Kidney capillary endothelial cell (primary cell): ENCODE results near the gene SKAP1.

Source experiments
- DNase-seq: peaks from one replicate; pipeline ENCODE4 v3.0.0-alpha.2; 2018; ENCODE audit warnings: low spot score

Gene SKAP1

GRCh38 chr17:48144231-48144630, 285.8 kb downstream of the SKAP1 start:
- DNase-seq = no peak

- no peak for DNase-seq
Observed at GRCh38 chr17:48143629-48144028, 286.4 kb downstream of the SKAP1 start.

DNA sequence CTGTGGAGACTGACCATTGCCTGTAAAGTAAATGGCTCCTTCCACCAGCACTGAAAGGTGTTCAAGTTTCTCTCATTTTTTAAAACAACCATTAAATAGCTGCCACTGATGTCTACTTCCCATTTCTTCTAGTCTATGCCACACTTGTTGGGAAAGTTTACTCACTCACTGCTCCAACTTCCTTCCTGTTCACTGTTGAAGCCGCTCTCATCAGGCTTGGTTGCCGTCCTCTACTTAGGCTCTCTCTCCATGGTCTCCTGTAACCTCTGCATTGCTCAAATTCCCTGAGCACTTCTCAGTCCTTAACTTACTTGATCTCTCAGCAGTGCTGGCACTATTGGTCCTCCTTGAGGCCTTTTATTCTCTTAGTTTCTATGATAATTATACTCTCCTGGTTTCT, 290.1 kb downstream of the SKAP1 start:
- DNase-seq = peak; percentile 22

DNA sequence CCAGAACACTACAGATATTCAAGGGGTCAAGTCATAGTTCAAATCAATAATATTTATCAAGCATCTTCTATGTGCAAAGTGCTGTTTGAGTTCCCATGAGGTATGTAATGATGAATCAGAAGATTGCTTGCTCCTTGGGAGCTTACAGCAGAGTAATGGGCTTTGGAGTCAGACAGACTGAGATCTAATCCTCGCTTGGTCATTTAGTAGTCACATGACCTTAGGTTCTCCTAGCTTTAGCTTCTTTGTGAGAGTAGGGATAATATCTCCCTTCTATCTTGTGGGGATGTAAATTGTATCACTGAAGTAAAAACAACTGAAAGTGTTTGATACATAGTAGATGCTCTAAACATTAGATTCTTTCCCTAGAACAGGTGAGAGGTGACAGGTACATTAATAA, 292.4 kb downstream of the SKAP1 start:
- no peak for DNase-seq

DNA sequence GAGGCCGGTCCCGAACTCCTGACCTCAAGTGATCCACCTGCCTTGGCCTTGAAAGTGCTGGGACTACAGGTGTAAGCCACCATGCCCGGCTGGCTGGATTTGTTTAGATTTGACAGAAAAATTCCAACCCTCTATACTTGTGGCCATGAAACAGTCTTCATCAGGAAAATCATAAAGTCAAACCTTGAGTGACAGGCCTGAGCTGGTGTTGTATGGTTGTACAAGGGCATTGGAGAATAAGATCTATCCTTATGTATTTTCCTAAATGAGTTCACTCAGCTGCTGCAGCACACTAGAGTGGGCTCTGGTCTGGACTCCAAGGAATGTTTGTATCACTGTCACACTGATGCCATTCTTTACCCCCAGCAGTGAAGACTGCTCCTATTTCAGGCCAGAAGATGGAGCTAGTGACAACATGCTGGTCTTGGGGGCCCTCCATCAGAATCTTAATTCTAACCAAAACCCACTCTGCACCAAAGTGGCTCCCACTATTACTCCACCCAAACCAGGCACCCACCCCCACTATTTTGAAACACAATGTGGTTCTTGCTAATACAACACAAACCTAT, 295.0 kb downstream of the SKAP1 start:
- no peak for DNase-seq

DNA sequence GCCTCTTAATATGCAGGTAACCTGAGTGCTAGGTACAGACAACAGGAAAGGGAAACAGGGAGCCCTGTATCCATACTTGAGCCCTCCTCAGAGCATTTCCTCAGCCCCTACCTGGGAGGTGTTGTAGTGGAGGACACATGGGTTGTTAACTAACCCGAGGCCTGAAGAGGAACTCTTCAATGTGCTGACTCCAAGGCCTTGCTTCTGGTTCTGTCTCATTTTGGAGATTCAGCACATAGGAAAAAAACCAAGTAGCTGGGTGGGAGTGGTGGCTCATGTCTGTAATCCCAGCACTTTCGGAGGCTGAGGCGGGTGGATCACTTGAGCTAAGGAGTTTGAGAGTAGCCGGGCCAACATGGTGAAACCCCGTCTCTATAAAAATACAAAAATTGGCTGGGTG, 297.6 kb downstream of the SKAP1 start:
- DNase-seq = no peak

DNA sequence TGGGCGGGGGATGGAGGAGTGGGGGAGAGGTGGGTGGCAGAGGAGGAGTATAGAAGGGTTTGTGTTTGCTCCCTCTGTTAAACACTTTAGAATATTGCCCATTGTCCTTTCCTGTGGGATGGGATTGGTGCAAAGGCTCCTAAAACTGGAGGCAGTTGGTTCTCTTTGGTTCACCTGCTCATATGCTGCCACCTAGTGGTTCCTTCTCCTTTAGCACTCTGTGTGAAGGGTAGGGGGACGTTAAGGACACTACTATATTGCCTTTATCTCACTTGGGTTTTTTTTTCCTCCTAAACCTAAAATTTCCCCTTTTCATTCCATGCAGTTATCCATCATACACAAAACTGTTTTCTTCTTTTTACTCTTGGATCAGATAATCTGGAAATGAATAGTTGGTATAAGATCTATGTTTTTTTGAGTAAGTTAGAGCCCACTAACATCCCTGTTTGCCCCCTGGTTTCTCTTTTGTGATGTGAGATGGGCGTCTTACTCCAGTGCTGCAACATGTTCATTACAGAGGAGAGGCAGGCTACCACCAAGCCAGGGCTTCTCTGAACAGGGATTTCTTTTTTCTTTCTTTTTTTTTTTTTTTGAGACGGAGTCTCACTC, 298.7 kb downstream of the SKAP1 start:
- DNase-seq = no peak

- DNase-seq = no peak
Observed at GRCh38 chr17:48129981-48130380, 300.0 kb downstream of the SKAP1 start.

DNA sequence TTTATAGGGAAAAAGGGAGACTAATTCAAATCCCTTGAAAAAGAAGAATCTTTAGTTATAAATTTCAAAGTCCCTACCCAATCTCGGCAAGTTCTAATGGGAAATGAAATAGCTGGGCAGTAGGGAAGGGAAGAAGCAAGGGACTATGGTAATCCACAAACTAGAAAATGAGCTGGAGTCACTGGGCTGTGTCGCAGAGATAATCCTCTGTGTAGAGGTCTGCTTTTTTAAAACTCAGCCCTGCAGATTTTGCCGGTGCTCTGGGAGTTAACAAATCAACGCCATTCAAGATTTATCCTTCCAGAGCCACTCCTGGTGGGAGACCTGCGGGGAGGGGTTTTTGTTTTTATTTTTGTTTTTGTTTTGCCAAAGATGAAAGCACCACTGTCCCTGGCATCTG, 301.6 kb downstream of the SKAP1 start:
- DNase-seq = no peak

- peak; percentile 90 for DNase-seq
Observed at GRCh38 chr17:48127371-48128051, 302.5 kb downstream of the SKAP1 start.

DNA sequence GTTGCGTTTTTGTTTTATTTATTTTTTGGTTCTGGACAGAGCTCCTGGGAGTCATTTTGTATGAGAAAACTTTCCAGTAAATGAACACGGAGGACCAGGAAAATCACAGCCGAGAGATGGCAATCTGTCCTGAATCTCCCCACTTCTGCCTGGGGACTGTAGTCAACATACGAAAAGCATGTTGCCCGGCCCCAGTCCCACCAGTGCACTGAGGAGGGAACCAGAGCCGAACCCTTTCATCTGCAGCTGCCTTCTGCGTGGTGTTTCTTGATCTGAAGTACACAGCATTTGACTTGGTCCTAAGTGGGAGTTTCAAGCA, 303.5 kb downstream of the SKAP1 start:
- no peak for DNase-seq

GRCh38 chr17:48125829-48126531, 304.0 kb downstream of the SKAP1 start:
- no peak for DNase-seq

- DNase-seq = no peak
Observed at GRCh38 chr17:48123776-48124388, 306.1 kb downstream of the SKAP1 start.

DNA sequence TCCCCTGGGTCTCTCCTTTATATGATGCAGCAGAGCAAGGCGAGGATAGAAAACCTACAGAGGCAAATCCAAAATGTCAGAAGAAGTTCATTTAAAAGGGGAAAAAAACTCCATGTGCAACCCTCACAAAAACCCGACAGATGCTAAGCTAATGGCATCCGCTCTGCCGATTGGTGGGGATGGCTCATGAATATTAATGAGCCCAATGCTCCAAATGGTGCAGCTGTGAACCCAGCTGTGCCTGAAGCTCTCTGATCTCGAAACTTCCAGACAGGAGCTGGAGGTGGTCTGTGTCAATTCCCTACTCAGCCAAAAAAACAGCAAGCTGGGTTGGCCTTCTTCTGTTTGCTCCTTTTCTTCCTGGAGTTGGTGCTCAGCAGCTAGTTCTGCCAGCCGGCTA, 306.9 kb downstream of the SKAP1 start:
- DNase-seq = no peak

DNA sequence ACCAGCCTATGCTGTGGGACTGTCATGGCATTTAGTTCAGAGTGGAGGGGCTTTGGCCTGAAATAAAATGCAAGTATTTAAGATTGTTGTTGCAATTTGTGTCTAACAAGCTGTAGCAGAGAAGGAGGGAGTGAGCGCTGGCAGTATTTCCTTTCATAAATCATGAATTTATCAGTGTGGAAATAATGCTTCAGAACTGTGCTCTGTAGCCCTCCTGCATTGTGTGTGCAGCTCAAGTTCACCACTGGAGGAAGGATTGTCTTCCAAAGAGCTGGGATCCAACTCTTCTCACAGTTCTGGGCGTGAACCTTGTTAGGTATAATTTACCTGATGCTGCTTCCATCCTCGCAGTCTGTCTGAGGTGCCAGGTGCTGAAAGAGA, 307.4 kb downstream of the SKAP1 start:
- DNase-seq = no peak

DNA sequence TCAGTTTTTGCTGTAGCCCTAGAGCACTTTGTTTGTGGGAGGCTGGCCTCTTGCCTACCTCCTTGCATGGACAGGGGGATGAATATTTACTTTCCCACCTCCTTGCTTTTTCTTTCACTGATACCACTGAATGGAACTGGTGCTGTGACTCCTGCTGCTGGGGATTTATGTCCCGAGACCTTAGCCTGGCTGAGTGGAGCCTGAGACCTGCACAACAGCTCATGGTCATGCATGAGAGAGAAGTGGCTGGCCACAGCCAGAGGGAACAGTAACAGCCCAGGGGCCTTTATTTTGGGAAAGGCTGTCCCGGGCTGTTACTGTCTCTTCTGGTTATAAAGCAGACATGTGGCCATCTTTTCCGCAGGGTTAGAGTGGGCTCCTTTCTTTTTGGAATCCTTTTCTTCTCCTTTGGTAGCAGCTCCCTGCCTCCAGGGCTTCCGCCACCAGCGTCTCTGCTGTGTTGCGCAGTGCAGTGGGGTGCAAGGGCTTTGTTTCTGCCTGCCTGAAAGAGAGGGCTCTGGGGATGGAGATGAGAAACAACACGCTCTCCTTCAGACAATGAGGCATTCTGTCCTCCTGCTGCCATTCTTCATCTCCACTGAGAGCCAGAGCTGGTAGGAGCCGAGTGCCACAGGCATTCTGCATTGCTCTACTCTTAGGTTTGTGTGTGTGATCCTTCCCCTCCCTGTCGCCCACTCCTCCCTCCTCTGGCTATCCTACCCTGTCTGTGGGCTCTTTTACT, 307.9 kb downstream of the SKAP1 start:
- DNase-seq = no peak

DNA sequence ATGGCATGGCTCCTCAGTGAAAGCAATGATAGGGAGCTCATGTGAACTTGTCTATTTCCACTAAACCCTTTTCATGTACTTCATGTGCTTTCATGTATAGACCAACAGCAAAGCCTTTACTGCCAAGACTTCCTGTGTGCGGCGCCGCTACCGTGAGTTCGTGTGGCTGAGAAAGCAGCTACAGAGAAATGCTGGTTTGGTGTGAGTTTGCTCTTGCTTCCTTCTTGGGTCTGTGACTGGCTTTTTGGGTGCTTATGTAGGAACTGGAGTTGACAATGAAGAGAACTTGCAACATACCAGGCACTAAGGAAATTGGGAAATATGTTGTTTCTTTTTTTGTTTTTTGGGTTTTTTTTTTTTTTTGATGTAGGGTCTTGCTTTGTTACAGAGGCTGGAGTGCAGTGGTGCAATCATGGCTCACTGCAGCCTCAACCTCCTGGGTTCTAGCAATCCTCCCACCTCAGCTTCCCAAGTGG, 316.8 kb downstream of the SKAP1 start:
- no peak for DNase-seq

DNA sequence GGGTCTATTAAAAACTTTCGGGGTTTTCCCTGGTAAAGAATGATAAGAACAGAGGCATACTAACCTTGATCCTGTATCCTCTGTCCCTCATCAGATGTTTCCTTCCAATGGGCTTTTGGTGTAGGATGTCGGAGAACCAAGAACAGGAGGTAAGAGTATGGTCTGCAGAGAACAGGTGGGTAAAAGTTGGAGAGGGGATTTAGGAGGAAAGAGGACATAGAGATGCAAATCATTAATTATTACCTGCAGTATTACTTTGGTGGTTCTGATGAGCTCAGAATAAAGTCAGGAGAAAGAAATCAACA, 318.1 kb downstream of the SKAP1 start:
- no peak for DNase-seq

DNA sequence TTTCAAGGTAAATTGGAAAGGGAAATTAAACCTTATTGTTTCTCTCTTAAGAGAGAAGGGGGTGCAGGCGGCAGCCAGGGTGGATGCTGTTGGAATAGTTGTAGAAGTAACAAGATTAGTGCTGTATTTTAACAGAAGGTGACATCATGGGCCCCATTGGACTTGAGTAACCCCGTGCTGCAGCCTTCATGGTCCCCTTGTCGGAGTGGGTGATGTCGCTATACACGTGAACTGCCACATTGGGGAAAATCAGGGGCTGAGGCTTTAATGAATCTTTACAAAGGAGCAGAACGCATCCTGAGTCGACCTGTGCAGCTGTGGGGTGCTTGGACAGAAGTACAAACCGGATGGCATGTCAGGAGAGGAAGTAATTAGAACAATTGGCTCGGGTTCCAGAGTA, 319.3 kb downstream of the SKAP1 start:
- DNase-seq = no peak

- DNase-seq = peak; percentile 81
Observed at GRCh38 chr17:48107137-48108055, 322.6 kb downstream of the SKAP1 start, which contains the start of gene SNX11. SNX11 (plus strand) TSS chr17:48107766; CDS start chr17:48112044, 4,278 bp downstream.

DNA sequence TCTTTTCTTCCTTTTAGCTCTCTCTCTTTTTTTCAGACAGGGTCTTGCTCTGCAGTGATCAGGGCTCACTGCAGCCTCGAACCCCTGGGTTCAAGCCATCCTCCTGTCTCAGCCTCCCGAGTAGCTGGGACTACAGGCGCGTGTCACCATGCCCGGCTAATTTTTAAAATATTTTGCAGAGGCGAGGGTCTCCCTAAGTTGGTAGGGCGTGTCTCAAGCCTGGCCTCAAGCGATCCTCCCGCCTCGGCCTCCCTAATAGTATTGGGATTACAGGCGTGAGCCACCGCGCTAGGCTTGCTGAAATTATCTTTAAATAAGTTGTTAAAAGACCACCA, 323.2 kb downstream of the SKAP1 start:
- DNase-seq = no peak
